Gastrocnemius medialis (tissue), 4 donors: Measurements from ENCODE around the gene PRKCQ. TPM values are rescaled to one million over a fixed set of nuclear protein-coding genes. Genes with fewer than 3 reads are reported as not detected.

Experiments
- ATAC-seq, 2 donors: fragments of 150-250 bp; one replicate each; pipeline ENCODE4 v1.9.1; 2016
- DNase-seq, 2 donors: peaks; one replicate each; pipeline ENCODE4 v3.0.0-alpha.2; 2019
- H3K27ac ChIP-seq, 4 donors: fragments of 200-600 bp; sonication (generic); 1 replicate in 1 of 4; 2 replicates in 3 of 4; pipeline ENCODE4 v1.5.1; 2016 to 2018; ENCODE audit warnings: mild to moderate bottlenecking in 2 of 4, moderate library complexity in 1 of 4
- H3K27me3 ChIP-seq, 3 donors: fragments of 200-600 bp; sonication (generic) in 2 of 3; 1 replicate in 1 of 3; 2 replicates in 2 of 3; pipeline versions ENCODE4 v1.5.1 to v1.6.0; 2016 to 2019; ENCODE audit warnings: mild to moderate bottlenecking in 1 of 3, moderate library complexity in 1 of 3
- H3K36me3 ChIP-seq, 2 donors: fragments of 200-600 bp; sonication (generic) in 1 of 2; one replicate each; pipeline ENCODE4 v1.5.1; 2017 to 2018
- H3K4me1 ChIP-seq, 2 donors: fragments of 200-600 bp; sonication (generic) in 1 of 2; one replicate each; pipeline ENCODE4 v1.5.1; 2016 to 2017; ENCODE audit warnings: mild to moderate bottlenecking in 2 of 2
- H3K4me3 ChIP-seq, 4 donors: fragments of 200-600 bp; sonication (generic) in 3 of 4; 1 replicate in 1 of 4; 2 replicates in 3 of 4; pipeline ENCODE4 v1.5.1; 2016 to 2019; ENCODE audit warnings: mild to moderate bottlenecking in 2 of 4
- H3K9me3 ChIP-seq, 3 donors: fragments of 200-600 bp; sonication (generic) in 2 of 3; 1 replicate in 1 of 3; 2 replicates in 2 of 3; pipeline ENCODE4 v1.5.1; 2016 to 2019
- POLR2A ChIP-seq, 2 donors: fragments of 450-650 bp; IDR thresholded peaks; one replicate each; pipeline ENCODE4 v1.6.1; 2017; ENCODE audit warnings: antibody characterized with exemption in 2 of 2, mild to moderate bottlenecking in 2 of 2, moderate library complexity in 2 of 2
- in situ Hi-C, 4 donors: fragments of 200-750 bp; cut with MboI; loops; one replicate each; pipeline versions ENCODE4 v1.15.0 to v1.8.0; 2017; ENCODE audit warnings: low sequenced_read_pairs in 4 of 4
- intact Hi-C: fragments of 100-400 bp; cut with DNase I; formaldehyde crosslinking; loops from one replicate; pipeline ENCODE4 v1.15.1; 2023; ENCODE audit warnings: low total_unique reads
- total RNA-seq, 4 donors: library from RNA; depleted of rRNA; stranded (reverse); fragments of >200 nt; gene quantifications; one replicate each; pipeline versions ENCODE4 v1.1.0 to v1.2.3, GENCODE V29; 2016
- TF ChIP-seq, protein P1 (sequence below), 5 experiments: fragments of 450-650 bp in 3 of 5; fragments of 200-600 bp in 2 of 5; sonication (generic) in 2 of 5; IDR thresholded peaks in 4 of 5; conservative IDR thresholded peaks in 1 of 5; 1 replicate in 4 of 5; 2 replicates in 1 of 5; pipeline ENCODE4 v1.5.1; 2016 to 2019; ENCODE audit warnings: antibody characterized with exemption in 5 of 5, mild to moderate bottlenecking in 3 of 5, moderate library complexity in 3 of 5

The PRKCQ gene
- total RNA-seq, 4 donors from 2014 or later: 25.8 to 70.7 (median 38.8) TPM

DNA sequence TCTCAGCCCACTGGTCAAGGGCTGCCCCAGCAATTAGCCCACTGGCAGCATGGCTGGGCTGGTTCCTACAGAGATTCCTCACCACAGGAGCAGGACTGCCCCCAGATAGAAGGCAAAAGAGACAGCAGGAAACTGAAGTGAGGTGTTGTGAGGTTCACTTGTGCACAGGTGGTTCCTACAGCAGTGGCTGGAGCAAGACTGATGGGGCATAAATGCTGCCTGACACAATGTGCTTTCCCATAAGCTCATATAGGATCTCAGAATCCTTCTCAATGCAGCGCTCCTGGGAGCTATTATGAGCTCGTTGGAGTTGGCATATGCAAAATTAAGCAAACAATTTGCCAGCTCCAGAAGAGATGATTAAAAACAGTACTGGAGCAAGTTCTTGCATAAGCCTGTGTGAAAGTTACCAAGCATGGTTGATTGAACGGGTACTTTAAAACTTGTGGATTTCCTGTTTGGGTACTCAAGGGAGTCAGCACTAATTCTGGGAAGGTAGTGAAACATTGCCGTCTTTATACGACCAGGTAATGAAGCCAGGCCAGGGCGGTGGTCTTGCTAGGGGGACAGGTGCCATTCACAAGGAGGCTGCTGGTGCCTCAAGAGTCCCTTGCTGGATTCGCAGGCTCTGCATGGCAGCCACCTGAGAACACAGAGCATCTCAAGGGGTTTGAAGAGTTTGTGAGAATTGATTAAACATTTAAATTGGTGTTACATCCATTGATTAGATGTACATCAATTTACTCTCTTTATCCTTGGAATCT is 20.3 kb upstream of the PRKCQ start:
- ATAC-seq (no peak), DNase-seq (no peak)
- Histone ChIP-seq H3K4me1 (peaks cover 8 to 11% of the 10 kb centered on the region in 2 donors), H3K27ac (no peak overlapping the region), H3K36me3 (peaks cover 0 to 5% of the 10 kb centered on the region in 2 donors), H3K9me3 (no peaks in the 10 kb centered on the region), H3K27me3 (no peaks in the 10 kb centered on the region), H3K4me3 (no peak overlapping the region)
- in situ Hi-C loops (no loop called here), intact Hi-C loops (no loop called here)
- TF ChIP-seq, protein P1, sequence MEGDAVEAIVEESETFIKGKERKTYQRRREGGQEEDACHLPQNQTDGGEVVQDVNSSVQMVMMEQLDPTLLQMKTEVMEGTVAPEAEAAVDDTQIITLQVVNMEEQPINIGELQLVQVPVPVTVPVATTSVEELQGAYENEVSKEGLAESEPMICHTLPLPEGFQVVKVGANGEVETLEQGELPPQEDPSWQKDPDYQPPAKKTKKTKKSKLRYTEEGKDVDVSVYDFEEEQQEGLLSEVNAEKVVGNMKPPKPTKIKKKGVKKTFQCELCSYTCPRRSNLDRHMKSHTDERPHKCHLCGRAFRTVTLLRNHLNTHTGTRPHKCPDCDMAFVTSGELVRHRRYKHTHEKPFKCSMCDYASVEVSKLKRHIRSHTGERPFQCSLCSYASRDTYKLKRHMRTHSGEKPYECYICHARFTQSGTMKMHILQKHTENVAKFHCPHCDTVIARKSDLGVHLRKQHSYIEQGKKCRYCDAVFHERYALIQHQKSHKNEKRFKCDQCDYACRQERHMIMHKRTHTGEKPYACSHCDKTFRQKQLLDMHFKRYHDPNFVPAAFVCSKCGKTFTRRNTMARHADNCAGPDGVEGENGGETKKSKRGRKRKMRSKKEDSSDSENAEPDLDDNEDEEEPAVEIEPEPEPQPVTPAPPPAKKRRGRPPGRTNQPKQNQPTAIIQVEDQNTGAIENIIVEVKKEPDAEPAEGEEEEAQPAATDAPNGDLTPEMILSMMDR (IDR thresholded peaks at IDR 0.05 in 4 of 5, conservative IDR thresholded peaks at IDR 0.05 in 1 of 5): no peak
- no peak for TF ChIP-seq POLR2A (IDR thresholded peaks at IDR 0.05)

DNA sequence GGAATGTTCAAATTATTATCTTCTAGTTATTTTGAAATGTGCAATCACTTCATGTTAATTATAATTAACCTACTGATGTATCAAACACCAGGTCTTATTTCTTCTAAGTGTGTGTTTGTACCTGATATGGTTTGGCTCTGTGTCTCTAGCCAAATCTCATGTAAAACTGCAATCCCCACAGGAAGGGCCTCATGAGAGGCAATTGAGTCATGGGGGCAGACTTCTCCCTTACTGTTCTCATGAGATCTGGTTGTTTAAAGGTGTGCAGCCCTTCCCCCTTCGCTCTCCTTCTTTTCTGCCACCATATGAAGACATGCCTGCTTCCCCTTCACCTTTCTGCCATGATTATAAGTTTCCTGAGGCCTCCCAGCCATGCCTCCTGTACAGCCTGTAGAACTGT is 18.6 kb upstream of the PRKCQ start:
- ATAC-seq (no peak), DNase-seq (no peak)
- no peak overlapping the region for H3K4me3 ChIP-seq
- H3K27me3 ChIP-seq: no peaks in the 10 kb centered on the region
- H3K9me3 ChIP-seq: no peaks in the 10 kb centered on the region
- H3K27ac ChIP-seq: no peak overlapping the region
- intact Hi-C loops (no loop called here), in situ Hi-C loops (no loop called here)
- H3K4me1 ChIP-seq: peaks cover 8 to 11% of the 10 kb centered on the region in 2 donors
- TF ChIP-seq, protein P1 (IDR thresholded peaks at IDR 0.05 in 4 of 5, conservative IDR thresholded peaks at IDR 0.05 in 1 of 5): no peak
- no peak for TF ChIP-seq POLR2A (IDR thresholded peaks at IDR 0.05)
- H3K36me3 ChIP-seq: peaks cover 0 to 5% of the 10 kb centered on the region in 2 donors

DNA sequence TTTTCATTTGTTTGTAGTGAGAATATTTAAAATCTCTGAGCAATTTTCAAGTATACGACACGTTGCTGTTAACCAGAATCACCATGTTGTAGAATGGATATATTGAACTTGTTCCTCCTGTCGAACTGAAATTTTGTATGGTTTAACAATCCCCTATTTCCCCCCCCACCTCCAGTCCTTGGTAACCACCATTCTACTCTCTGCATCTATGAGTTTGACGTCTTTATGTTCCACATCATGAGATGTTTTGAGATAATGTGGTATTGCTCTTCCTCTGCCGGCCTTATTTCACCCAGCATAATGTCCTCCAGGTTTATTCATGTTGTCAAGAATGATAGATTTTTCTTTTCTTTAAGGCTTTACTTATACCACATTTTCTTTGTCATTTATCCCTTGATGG is 17.4 kb upstream of the PRKCQ start:
- no peaks in the 10 kb centered on the region for H3K9me3 ChIP-seq
- ATAC-seq: no peak
- no peak overlapping the region for H3K27ac ChIP-seq
- no peak for TF ChIP-seq POLR2A (IDR thresholded peaks at IDR 0.05)
- TF ChIP-seq, protein P1 (IDR thresholded peaks at IDR 0.05 in 4 of 5, conservative IDR thresholded peaks at IDR 0.05 in 1 of 5): no peak
- no peak overlapping the region for H3K4me3 ChIP-seq
- in situ Hi-C loops (no loop called here), intact Hi-C loops (no loop called here)
- H3K4me1 ChIP-seq: no peaks in the 10 kb centered on the region
- peaks cover 0 to 5% of the 10 kb centered on the region in 2 donors for H3K36me3 ChIP-seq
- no peak for DNase-seq
- no peaks in the 10 kb centered on the region for H3K27me3 ChIP-seq

DNA sequence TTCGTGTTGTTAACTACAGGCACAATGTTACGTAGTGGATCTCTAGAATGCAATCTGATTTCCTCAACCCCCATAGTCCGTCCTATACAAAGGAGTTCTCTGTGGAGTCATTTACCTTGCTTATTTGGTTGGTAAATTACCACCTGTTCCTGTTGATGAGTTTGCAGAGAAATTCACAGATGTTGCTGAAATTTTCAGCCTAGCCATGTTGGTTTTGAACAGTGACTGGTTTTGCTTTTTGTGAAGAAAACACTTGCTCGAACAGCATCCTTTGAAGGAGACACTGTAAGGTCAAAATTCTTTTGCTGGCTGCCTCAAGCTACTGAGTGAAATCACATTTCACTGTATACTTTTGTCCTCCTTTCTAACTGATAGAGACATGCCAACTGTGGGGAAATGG is 15.4 kb upstream of the PRKCQ start:
- Histone ChIP-seq H3K4me3 (no peak overlapping the region), H3K27ac (no peak overlapping the region), H3K27me3 (no peaks in the 10 kb centered on the region), H3K9me3 (no peaks in the 10 kb centered on the region), H3K36me3 (peaks cover 0 to 5% of the 10 kb centered on the region in 2 donors), H3K4me1 (no peaks in the 10 kb centered on the region)
- intact Hi-C loops: no loop called here
- in situ Hi-C loops: no loop called here
- TF ChIP-seq, protein P1 (IDR thresholded peaks at IDR 0.05 in 4 of 5, conservative IDR thresholded peaks at IDR 0.05 in 1 of 5): no peak
- no peak for TF ChIP-seq POLR2A (IDR thresholded peaks at IDR 0.05)
- DNase-seq (no peak), ATAC-seq (no peak)
